Left forelimb (tissue), 1 donor: ENCODE data around the gene RIN1.
"Not testable (repeated sequence)": the region's sequence is repeated elsewhere in the genome, so short reads cannot be mapped to it uniquely, and the experiment has no call there.

Source experiments
- DNase-seq: peaks from one replicate; pipeline ENCODE4 v3.0.0-alpha.2; 2018; ENCODE audit warnings: low spot score

The RIN1 gene

GRCh38 chr11:66359662-66360087 lies 23.4 kb upstream of the RIN1 start:
- DNase-seq: no peak

- not testable (repeated sequence) for DNase-seq
Observed at GRCh38 chr11:66350560-66351235, 14.5 kb upstream of the RIN1 start.

- no peak for DNase-seq
Observed at GRCh38 chr11:66349084-66349386, 12.8 kb upstream of the RIN1 start.

- DNase-seq: peak; percentile 92
Observed at GRCh38 chr11:66347425-66348276, 11.4 kb upstream of the RIN1 start, which contains the start of gene B4GAT1. TSS of gene B4GAT1 (minus strand) at chr11:66347629. CDS start at chr11:66347545, 84 bp downstream.

GRCh38 chr11:66346476-66347424 lies 10.5 kb upstream of the RIN1 start:
- DNase-seq: no peak

- no peak for DNase-seq
Observed at GRCh38 chr11:66345316-66345649, 9.0 kb upstream of the RIN1 start.

- peak; percentile 98 for DNase-seq
Observed at GRCh38 chr11:66344550-66345315, 8.5 kb upstream of the RIN1 start, which contains the start of gene BRMS1. TSS of gene BRMS1 (minus strand) at chr11:66345104. CDS start at chr11:66342234, 2,870 bp downstream.

GRCh38 chr11:66343176-66343575 lies 6.9 kb upstream of the RIN1 start:
- no peak for DNase-seq

- no peak for DNase-seq
Observed at GRCh38 chr11:66341502-66342126, 5.4 kb upstream of the RIN1 start.

GRCh38 chr11:66340596-66341501 lies 4.6 kb upstream of the RIN1 start:
- DNase-seq: no peak

- no peak for DNase-seq
Observed at GRCh38 chr11:66339686-66340483, 3.7 kb upstream of the RIN1 start.

- DNase-seq: no peak
Observed at GRCh38 chr11:66339162-66339675, 3.0 kb upstream of the RIN1 start.

GRCh38 chr11:66338276-66339161 lies 2.3 kb upstream of the RIN1 start:
- no peak for DNase-seq

GRCh38 chr11:66337103-66337899 lies 1.1 kb upstream of the RIN1 start:
- DNase-seq: no peak

- no peak for DNase-seq
Observed at GRCh38 chr11:66335531-66336233, 552 bp downstream of the RIN1 start.
